Cardiac fibroblast (primary cell): ENCODE measurements around the gene DNAH11.

Experiments used
- DNase-seq, 2 donors: peaks; one replicate each; pipeline versions ENCODE4 v3.0.0 to v3.0.0-alpha.2; 2010; ENCODE audit warnings: low read depth in 2 of 2
- H3K4me3 ChIP-seq, 2 donors: replicated peaks in 1 of 2; 1 replicate in 1 of 2; 2 replicates in 1 of 2; pipeline ENCODE4 v1.5.1; 2011; ENCODE audit warnings: low read depth in 2 of 2, low read length in 2 of 2, mild to moderate bottlenecking in 2 of 2, moderate library complexity in 1 of 2
- CTCF ChIP-seq: IDR thresholded peaks from one replicate; pipeline ENCODE4 v1.5.1; 2011; ENCODE audit warnings: low read depth, mild to moderate bottlenecking, low read length, inconsistent platforms

The DNAH11 gene

DNA sequence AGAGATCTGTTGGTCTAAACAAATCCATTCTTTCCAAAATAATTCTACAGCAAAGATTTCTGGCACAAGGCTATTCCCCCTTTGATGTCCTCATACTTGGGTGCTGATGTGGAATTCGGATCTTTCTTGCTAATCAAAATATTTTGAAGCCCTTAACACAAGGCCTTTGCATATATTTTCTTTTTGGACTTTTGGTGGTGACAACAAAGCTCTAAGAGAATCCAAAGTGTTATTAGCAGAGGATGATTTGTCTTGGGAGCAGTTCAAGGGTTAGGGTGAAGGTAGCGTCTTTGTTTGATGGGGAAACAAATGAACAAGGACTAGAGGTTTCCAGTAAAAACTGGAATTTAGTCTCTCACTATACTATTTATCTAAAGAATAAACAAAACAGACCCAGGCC, 205.0 kb downstream of the DNAH11 start:
- no peak overlapping the region for H3K4me3 ChIP-seq
- no peak for TF ChIP-seq CTCF
- DNase-seq: no peak

GRCh38 chr7:21749378-21749777, 206.5 kb downstream of the DNAH11 start:
- H3K4me3 ChIP-seq: no peak overlapping the region
- no peak for DNase-seq
- no peak for TF ChIP-seq CTCF

GRCh38 chr7:21753071-21753470, 210.2 kb downstream of the DNAH11 start:
- TF ChIP-seq CTCF: no peak
- no peak for DNase-seq
- no peak overlapping the region for H3K4me3 ChIP-seq

DNA sequence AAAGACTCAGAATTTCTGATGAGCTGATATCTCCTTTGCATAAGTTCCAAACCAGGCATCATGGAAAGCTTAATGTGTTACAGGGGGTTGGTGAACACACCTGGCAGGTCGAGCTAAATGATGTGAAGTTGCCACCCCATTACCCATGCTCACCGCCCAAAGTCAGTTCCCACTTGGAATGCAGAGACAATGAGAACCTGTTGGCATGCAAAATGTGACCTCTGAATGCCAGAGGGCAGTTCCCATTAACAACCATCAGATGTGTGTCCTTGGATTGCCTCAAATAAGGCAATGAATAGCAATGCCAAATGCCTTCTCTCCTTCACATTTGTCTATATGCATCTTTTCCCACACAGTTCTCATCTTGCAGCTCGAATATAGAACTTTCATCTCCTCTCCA, 212.1 kb downstream of the DNAH11 start:
- H3K4me3 ChIP-seq: no peak overlapping the region
- TF ChIP-seq CTCF: no peak
- DNase-seq: no peak

DNA sequence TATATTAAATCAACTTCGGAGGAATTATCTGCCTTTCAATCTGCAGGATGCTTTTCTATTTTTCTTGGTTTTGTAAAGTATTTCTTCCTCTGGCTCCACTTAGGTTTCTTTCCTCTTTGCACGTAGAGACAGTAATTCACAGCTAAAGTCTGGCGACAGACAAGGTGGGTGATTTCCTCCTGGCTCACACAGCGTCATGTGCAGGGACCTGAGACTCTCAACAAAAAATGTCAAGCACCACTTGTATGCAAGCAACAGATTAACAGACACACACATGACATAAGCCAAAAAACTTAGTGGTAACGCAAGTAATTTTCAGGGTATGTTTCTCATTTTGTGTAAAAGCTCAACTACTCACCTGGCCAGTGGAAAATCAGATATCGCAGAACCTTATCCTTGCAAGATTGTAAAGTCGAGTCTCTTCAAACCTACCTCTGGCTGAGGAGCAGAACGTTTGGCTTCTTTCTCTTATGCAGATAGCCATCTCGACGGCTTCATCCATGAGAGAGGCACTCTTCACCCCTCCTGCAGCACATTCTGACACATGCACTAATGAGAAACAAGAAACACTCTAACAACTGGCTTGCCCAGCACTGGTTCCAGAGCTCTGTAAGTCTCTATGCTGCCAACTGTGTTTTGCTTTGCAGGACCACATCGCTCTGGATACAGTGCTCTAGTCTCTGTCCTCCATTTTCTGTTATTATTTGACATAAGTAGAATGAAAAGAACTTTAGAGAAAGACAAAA, 214.9 kb downstream of the DNAH11 start:
- no peak for DNase-seq
- no peak for TF ChIP-seq CTCF
- H3K4me3 ChIP-seq: no peak overlapping the region

DNA sequence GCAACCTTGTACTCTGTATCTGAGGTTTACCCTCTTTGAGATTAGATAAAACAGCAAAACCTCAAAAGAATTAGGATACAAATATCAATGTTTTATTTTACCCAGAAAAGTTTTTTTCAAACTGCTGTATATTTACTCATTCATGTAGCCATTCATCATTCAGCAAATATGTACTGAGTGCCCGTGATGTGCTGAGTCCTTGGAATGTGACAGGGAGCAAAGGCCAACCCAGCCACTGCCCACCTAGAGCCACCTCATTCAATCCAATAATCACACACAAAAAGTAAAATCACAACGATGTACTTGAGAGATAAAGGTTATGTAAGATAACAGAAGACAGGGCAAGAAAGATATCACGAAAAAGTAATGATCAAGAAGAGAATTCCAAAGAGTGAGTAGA, 215.4 kb downstream of the DNAH11 start:
- no peak for DNase-seq
- no peak overlapping the region for H3K4me3 ChIP-seq
- TF ChIP-seq CTCF: no peak

GRCh38 chr7:21762469-21762868, 219.6 kb downstream of the DNAH11 start:
- no peak for DNase-seq
- no peak for TF ChIP-seq CTCF
- no peak overlapping the region for H3K4me3 ChIP-seq
